Endothelial cell of umbilical vein (primary cell): ENCODE results near the gene PDLIM1. TPM values are rescaled to one million over a fixed set of nuclear protein-coding genes. Genes with fewer than 3 reads are reported as not detected.
"Not testable (repeated sequence)": the region's sequence is repeated elsewhere in the genome, so short reads cannot be mapped to it uniquely, and the experiment has no call there.

Source experiments
- BruUV-seq: library from RNA; stranded (reverse); fragments of 400-500 nt; replicated peaks from 2 replicates; lab custom pipeline; 2021; lab: Mats Ljungman, UMichigan
- CTCF ChIA-PET: fragments of 300-600, 350-600 bp; sonication (Branson Sonifier 250); formaldehyde crosslinking; loops from one replicate; lab custom pipeline; 2021; ENCODE audit warnings: antibody characterized with exemption, inconsistent platforms; lab: Charles Lee
- POLR2A ChIA-PET: fragments of 300-600, 350-600 bp; sonication (Branson Sonifier 250); formaldehyde crosslinking; loops from one replicate; lab custom pipeline; 2021; ENCODE audit warnings: antibody characterized with exemption, inconsistent platforms; lab: Charles Lee
- DNase-seq: peaks from one replicate; pipeline ENCODE4 v3.0.0-alpha.2; 2011; ENCODE audit warnings: low read depth, low spot score
- FAIRE-seq: peaks from 2 replicates; lab custom pipeline; 2011; peaks lifted over from hg19 to GRCh38; lab: Jason Lieb, UNC
- H2AFZ ChIP-seq: 2 replicates; pipeline ENCODE4 v1.6.0; 2012; ENCODE audit warnings: low read depth, low read length, control low read depth, inconsistent platforms
- H3K27ac ChIP-seq: 2 replicates; pipeline ENCODE4 v1.5.1; 2011; ENCODE audit warnings: low read depth, mild to moderate bottlenecking, control low read depth, low read length, moderate library complexity; ENCODE audit not compliant: insufficient read depth
- H3K27me3 ChIP-seq, 2 experiments: 2 replicates each; pipeline versions ENCODE4 v1.6.0 to v1.6.1; 2011; ENCODE audit warnings: low read length in 2 of 2, mixed read lengths in 1 of 2; ENCODE audit not compliant: control insufficient read depth in 2 of 2, insufficient read depth in 2 of 2
- H3K36me3 ChIP-seq, 2 experiments: 2 replicates in 1 of 2; 3 replicates in 1 of 2; pipeline ENCODE4 v1.5.1; 2011; ENCODE audit warnings: low read length in 2 of 2, mild to moderate bottlenecking in 1 of 2, moderate library complexity in 1 of 2; ENCODE audit not compliant: control insufficient read depth in 2 of 2, insufficient read depth in 2 of 2; ENCODE audit errors: extremely low read depth in 1 of 2
- H3K4me1 ChIP-seq: 3 replicates; pipeline ENCODE4 v1.5.1; 2011; ENCODE audit warnings: mild to moderate bottlenecking, low read length; ENCODE audit not compliant: control insufficient read depth, insufficient read depth; ENCODE audit errors: extremely low read depth
- H3K4me2 ChIP-seq: 2 replicates; pipeline ENCODE4 v1.6.1; 2011; ENCODE audit warnings: low read length, control low read depth, mixed read lengths; ENCODE audit not compliant: insufficient read depth
- H3K4me3 ChIP-seq, 3 experiments: fragments of 200-600 bp in 1 of 3; sonication (generic), shearing (Covaris generic) in 1 of 3; replicated peaks in 1 of 3; 2 replicates each; pipeline ENCODE4 v1.5.1; 2011 to 2016; ENCODE audit warnings: control low read depth in 3 of 3, low read length in 3 of 3, mild to moderate bottlenecking in 2 of 3, inconsistent platforms in 1 of 3, low read depth in 1 of 3, moderate library complexity in 1 of 3; ENCODE audit not compliant: insufficient read depth in 1 of 3
- H3K79me2 ChIP-seq: 2 replicates; pipeline ENCODE4 v1.6.0; 2012; ENCODE audit warnings: low read length, inconsistent platforms; ENCODE audit not compliant: control insufficient read depth, insufficient read depth
- H3K9ac ChIP-seq: replicated peaks from 2 replicates; pipeline ENCODE3; 2011; ENCODE audit warnings: low read length, control low read depth; ENCODE audit not compliant: insufficient read depth; ENCODE audit errors: extremely low read depth
- H3K9me1 ChIP-seq: replicated peaks from 3 replicates; pipeline ENCODE4 v1.6.0; 2011; ENCODE audit warnings: mild to moderate bottlenecking, low read length; ENCODE audit not compliant: control insufficient read depth, insufficient read depth; ENCODE audit errors: extremely low read depth
- H3K9me3 ChIP-seq: replicated peaks from 2 replicates; pipeline ENCODE4 v1.5.1; 2012; ENCODE audit warnings: low read length, inconsistent platforms; ENCODE audit not compliant: control insufficient read depth, insufficient read depth
- H4K20me1 ChIP-seq: replicated peaks from 2 replicates; pipeline ENCODE3; 2011; ENCODE audit warnings: mild to moderate bottlenecking, low read length; ENCODE audit not compliant: control insufficient read depth, insufficient read depth; ENCODE audit errors: extremely low read depth
- CTCF ChIP-seq, 2 donors: IDR thresholded peaks; 1 replicate in 1 of 2; 2 replicates in 1 of 2; pipeline ENCODE4 v1.5.1; 2011; ENCODE audit warnings: low read length in 2 of 2, mild to moderate bottlenecking in 2 of 2, moderate library complexity in 2 of 2, control low read depth in 1 of 2, inconsistent platforms in 1 of 2, low read depth in 1 of 2; ENCODE audit not compliant: insufficient read depth in 1 of 2; ENCODE audit errors: extremely low read depth in 1 of 2
- FOS ChIP-seq: IDR thresholded peaks from 2 replicates; pipeline ENCODE4 v1.6.1; 2011; ENCODE audit warnings: mild to moderate bottlenecking, low read length, moderate library complexity, borderline replicate concordance; ENCODE audit not compliant: insufficient read depth
- GATA2 ChIP-seq: IDR thresholded peaks from 2 replicates; pipeline ENCODE4 v1.7.0; 2011; ENCODE audit warnings: low read depth, mild to moderate bottlenecking, moderate library complexity, mixed read lengths, low read length; ENCODE audit not compliant: insufficient read length, insufficient read depth
- JUN ChIP-seq: IDR thresholded peaks from 2 replicates; pipeline ENCODE4 v1.6.1; 2011; ENCODE audit warnings: borderline replicate concordance, low read depth; ENCODE audit not compliant: insufficient read length, insufficient read depth
- MAX ChIP-seq: IDR thresholded peaks from 2 replicates; pipeline ENCODE4 v1.6.1; 2011; ENCODE audit not compliant: insufficient read depth, insufficient read length
- POLR2AphosphoS5 ChIP-seq: IDR thresholded peaks from 2 replicates; pipeline ENCODE4 v1.6.1; 2012; ENCODE audit warnings: low read depth, mild to moderate bottlenecking, control low read depth, low read length, moderate library complexity; ENCODE audit not compliant: insufficient read depth
- dilution Hi-C: fragments of 300-500 bp; cut with MboI; formaldehyde crosslinking; loops from one replicate; pipeline ENCODE4 v1.15.0; 2019; ENCODE audit warnings: low sequenced_read_pairs; ENCODE audit not compliant: extremely low pct_ligation_motif_present
- intact Hi-C: fragments of 100-400 bp; cut with micrococcal nuclease; formaldehyde crosslinking; loops from one replicate; pipeline ENCODE4 v1.10.0; 2022
- polyA plus RNA-seq, 4 experiments: library from polyadenylated mRNA; depleted of rRNA in 3 of 4; stranded (reverse) in 3 of 4; unstranded in 1 of 4; fragments of >200 nt; gene quantifications; 2 replicates each; pipeline versions ENCODE4 v1.2.1 to v1.2.3, GENCODE V29; 2011 to 2012; ENCODE audit warnings: missing spikeins in 1 of 4
- total RNA-seq: library from RNA; stranded (reverse); gene quantifications from 2 replicates; pipeline ENCODE4 v1.2.3, GENCODE V29; 2021

PDLIM1 gene
- total and polyA plus RNA-seq, 2 donors (not counting 3 experiments of a cell fraction or from before 2014, with no cell fraction given), result 91.1 to 122 TPM

GRCh38 chr10:95230677-95231586 lies 59.9 kb downstream of the PDLIM1 start:
- not testable (repeated sequence) for FAIRE-seq

GRCh38 chr10:95229724-95230627 lies 60.8 kb downstream of the PDLIM1 start:
- TF ChIP-seq CTCF (IDR thresholded peaks at IDR 0.05; ENCODE audit: extremely low read depth in 1 of 2, insufficient read depth in 1 of 2, low read depth in 1 of 2, low read length in 2 of 2) (no peak), GATA2 (peak; percentile 80), MAX (no peak), FOS (peak; percentile 40), POLR2AphosphoS5 (peak; percentile 80), JUN (peak; percentile 58)
- H3K9me1 ChIP-seq, result no peaks in the 10 kb centered on the region
- H3K27ac ChIP-seq, result peak overlapping the region; percentile 61
- H3K79me2 ChIP-seq, result no peaks in the 10 kb centered on the region
- peak overlapping the region in 1 of 3 experiments; percentile 44 for H3K4me3 ChIP-seq
- H3K4me2 ChIP-seq, result no peak overlapping the region
- no peaks in the 10 kb centered on the region for H3K36me3 ChIP-seq
- POLR2A ChIA-PET, result no interaction called here
- dilution Hi-C loops (no loop called here), intact Hi-C loops (loop anchor here (1.0 kb wide), 1 partner anchor 47 kb away; no protein-coding TSS in a partner anchor)
- H3K4me1 ChIP-seq, result peaks cover 11% of the 10 kb centered on the region
- DNase-seq (peak; percentile 62), FAIRE-seq (peak; percentile 96)
- BruUV-seq, result no TSS peak
- CTCF ChIA-PET, result interaction anchor here (0.7 to 1.9 kb wide), 3 partner anchors 13 to 133 kb away, joined by 3 to 6 read pairs (median 4); no protein-coding TSS in a partner anchor
- H3K27me3 ChIP-seq, result no peaks in the 10 kb centered on the region
- no peaks in the 10 kb centered on the region for H3K9me3 ChIP-seq
- no peak overlapping the region for H3K9ac ChIP-seq
- no peaks in the 10 kb centered on the region for H4K20me1 ChIP-seq
- H2AFZ ChIP-seq, result no peak overlapping the region

More at GRCh38 chr10:95230677-95231586, 59.9 kb downstream of the PDLIM1 start:
- H3K36me3 ChIP-seq, H3K9me3 ChIP-seq, POLR2A ChIA-PET, H4K20me1 ChIP-seq, H3K9ac ChIP-seq, H3K9me1 ChIP-seq, dilution Hi-C loops, H3K79me2 ChIP-seq, H3K27me3 ChIP-seq: not testable (repeated sequence)
- Histone ChIP-seq H2AFZ (peak overlapping the region; percentile 24), H3K4me1 (peaks cover 14% of the 10 kb centered on the region), H3K4me2 (peak overlapping the region; percentile 20), H3K27ac (peak overlapping the region; percentile 26), H3K4me3 (peak overlapping the region in 2 of 3 experiments; percentile 6 to 44)
- BruUV-seq, result TSS peak; percentile 64
- intact Hi-C loops, result loop anchor here (1.0 kb wide), 1 partner anchor 48 kb away; no protein-coding TSS in a partner anchor
- CTCF ChIA-PET, result interaction anchor here (0.7 to 1.9 kb wide), 3 partner anchors 12 to 133 kb away, joined by 4 to 6 read pairs (median 6); no protein-coding TSS in a partner anchor
- DNase-seq, result peak; percentile 41
